Vagina (tissue), 2 donors: ENCODE results near the gene AZIN2.

Source experiments
- CTCF ChIP-seq, 3 experiments: fragments of 450-650 bp in 2 of 3; fragments of 200-600 bp in 1 of 3; sonication (generic) in 1 of 3; IDR thresholded peaks; one replicate each; pipeline ENCODE4 v1.5.1; 2017 to 2019; ENCODE audit warnings: antibody characterized with exemption in 3 of 3, mild to moderate bottlenecking in 2 of 3, moderate library complexity in 2 of 3
- POLR2A ChIP-seq, 2 donors: fragments of 450-650 bp; IDR thresholded peaks; one replicate each; pipeline ENCODE4 v1.6.1; 2017; ENCODE audit warnings: antibody characterized with exemption in 2 of 2, mild to moderate bottlenecking in 2 of 2, moderate library complexity in 2 of 2
- POLR2AphosphoS5 ChIP-seq, 2 donors: sonication (generic); formaldehyde crosslinking; IDR thresholded peaks; one replicate each; pipeline ENCODE4 v1.9.0; 2017; ENCODE audit warnings: antibody characterized with exemption in 2 of 2, mild to moderate bottlenecking in 2 of 2, low read depth in 1 of 2; ENCODE audit not compliant: insufficient read depth in 1 of 2

GRCh38 chr1:33097137-33097611 is 16.2 kb downstream of the AZIN2 start:
- TF ChIP-seq POLR2AphosphoS5 (IDR thresholded peaks at IDR 0.05; ENCODE audit: insufficient read depth in 1 of 2, low read depth in 1 of 2) (no peak), CTCF (IDR thresholded peaks at IDR 0.05) (no peak), POLR2A (IDR thresholded peaks at IDR 0.05) (no peak)
